ENCODE measurements around the gene ARHGAP24.

The ARHGAP24 gene

DNA sequence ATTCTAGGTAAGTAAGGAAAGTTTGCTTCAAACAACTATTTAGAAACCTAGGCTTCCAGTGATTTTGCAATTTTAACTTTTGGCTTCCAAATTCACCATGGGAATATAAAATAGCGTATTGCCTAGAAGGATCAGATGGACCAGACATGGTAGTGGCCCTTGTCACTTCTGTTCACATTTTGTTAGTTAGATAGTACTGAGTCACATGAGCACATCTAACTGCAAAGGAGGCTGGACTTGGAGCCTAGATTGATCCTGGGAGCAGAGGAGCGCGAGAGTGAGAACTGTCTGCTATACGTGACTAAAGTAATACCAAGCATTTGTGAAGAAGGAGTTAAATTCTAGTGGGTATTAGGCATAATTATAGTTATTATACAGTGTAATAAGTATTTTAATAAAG lies 102.4 kb downstream of the ARHGAP24 start:
- no peak for DNase-seq (ENCODE audit: extremely low read depth in 1 of 2, low read depth in 1 of 2)

DNA sequence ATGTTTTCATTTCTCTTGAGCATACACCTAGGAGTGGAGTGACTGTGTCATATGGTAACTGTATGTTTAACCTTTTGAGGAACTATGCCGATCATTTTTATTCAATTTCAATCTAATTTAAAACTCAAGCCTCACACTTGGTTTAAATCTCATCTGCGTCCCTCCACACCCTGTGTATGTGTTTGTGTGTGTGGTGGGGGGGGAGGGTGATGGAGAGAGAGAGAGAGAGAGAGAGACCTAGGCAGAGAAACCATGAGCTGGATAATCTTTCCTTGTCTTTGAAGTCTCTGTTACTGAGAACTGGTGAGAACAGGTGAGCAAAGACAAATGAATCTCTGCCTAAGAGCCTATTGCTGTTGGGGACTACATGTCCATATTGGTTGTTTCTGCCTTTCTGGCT lies 105.0 kb downstream of the ARHGAP24 start:
- no peak for DNase-seq (ENCODE audit: extremely low read depth in 1 of 2, low read depth in 1 of 2)

GRCh38 chr4:85580489-85580888 lies 105.5 kb downstream of the ARHGAP24 start:
- no peak for DNase-seq (ENCODE audit: extremely low read depth in 1 of 2, low read depth in 1 of 2)

GRCh38 chr4:85587952-85588351 lies 113.0 kb downstream of the ARHGAP24 start:
- DNase-seq (ENCODE audit: extremely low read depth in 1 of 2, low read depth in 1 of 2) = no peak

GRCh38 chr4:85591406-85592098 lies 116.6 kb downstream of the ARHGAP24 start:
- DNase-seq (ENCODE audit: extremely low read depth in 1 of 2, low read depth in 1 of 2) = no peak

GRCh38 chr4:85595098-85595775 lies 120.3 kb downstream of the ARHGAP24 start:
- DNase-seq (ENCODE audit: extremely low read depth in 1 of 2, low read depth in 1 of 2) = no peak

DNA sequence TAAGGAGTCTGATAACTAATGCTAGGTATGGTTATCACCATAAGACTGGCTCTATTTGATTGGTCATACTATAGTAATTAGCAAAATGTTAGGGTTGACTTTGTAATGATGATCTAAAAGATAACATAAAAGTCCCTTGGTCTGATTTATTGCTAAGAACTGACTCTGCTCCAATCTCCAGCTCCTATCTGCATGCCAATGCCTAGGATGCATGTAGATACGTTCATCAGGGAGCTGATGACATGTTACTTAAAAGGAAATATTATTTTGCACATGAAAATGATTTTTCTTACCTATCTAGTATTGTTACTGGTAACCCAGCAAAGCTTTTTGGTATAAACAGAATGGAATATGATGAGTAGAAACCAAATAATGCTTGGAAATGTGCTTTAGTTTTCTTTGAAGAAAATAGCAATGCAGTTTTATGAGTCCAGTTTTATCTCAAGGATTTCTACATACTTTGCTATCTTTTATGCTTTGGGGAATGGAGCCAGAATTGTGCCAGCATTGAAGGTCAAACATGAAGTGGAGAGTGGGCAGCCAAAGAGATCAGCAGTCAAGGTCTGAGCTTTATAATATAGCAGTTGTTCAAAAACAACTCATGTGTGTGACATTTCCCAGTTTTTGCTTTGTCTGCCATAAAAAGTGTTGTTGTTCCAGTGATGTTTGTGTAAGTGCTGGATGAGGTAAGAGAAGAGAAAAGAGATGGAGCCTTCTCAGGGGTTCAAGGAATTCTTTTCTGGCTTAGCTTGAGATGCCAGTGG lies 121.0 kb downstream of the ARHGAP24 start:
- no peak for DNase-seq (ENCODE audit: extremely low read depth in 1 of 2, low read depth in 1 of 2)

GRCh38 chr4:85598936-85599335 lies 124.0 kb downstream of the ARHGAP24 start:
- DNase-seq (ENCODE audit: extremely low read depth in 1 of 2, low read depth in 1 of 2) = no peak

GRCh38 chr4:85600501-85600900 lies 125.6 kb downstream of the ARHGAP24 start:
- DNase-seq (ENCODE audit: extremely low read depth in 1 of 2, low read depth in 1 of 2) = no peak

- no peak for DNase-seq (ENCODE audit: extremely low read depth in 1 of 2, low read depth in 1 of 2)
These were observed 128.7 kb downstream of the ARHGAP24 start for GRCh38 chr4:85603437-85604336.

GRCh38 chr4:85606505-85606904 lies 131.6 kb downstream of the ARHGAP24 start:
- DNase-seq (ENCODE audit: extremely low read depth in 1 of 2, low read depth in 1 of 2) = no peak

DNA sequence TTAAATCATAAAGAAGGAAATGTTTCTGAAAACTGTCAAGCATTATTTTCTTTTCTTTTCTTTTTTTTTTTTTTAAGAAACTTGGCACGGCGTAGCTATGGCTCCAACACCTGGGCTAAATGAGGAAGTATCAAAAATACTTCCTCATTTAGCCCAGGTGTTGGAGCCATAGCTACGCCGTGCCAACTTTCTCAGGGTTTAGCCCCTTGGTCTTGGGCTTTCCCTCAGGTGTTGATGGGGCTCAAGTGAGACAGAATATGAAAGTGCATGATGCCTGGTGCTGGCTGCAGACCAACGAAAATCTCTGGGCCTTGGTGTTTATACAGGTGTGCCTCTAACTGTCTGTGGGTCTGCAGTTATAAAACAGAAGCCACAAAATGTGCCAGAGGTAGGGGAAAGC lies 132.7 kb downstream of the ARHGAP24 start:
- no peak for DNase-seq (ENCODE audit: extremely low read depth in 1 of 2, low read depth in 1 of 2)

GRCh38 chr4:85610450-85610849 lies 135.5 kb downstream of the ARHGAP24 start:
- no peak for DNase-seq (ENCODE audit: extremely low read depth in 1 of 2, low read depth in 1 of 2)

- no peak for DNase-seq (ENCODE audit: extremely low read depth in 1 of 2, low read depth in 1 of 2)
These were observed 136.7 kb downstream of the ARHGAP24 start for GRCh38 chr4:85611661-85612060.

DNA sequence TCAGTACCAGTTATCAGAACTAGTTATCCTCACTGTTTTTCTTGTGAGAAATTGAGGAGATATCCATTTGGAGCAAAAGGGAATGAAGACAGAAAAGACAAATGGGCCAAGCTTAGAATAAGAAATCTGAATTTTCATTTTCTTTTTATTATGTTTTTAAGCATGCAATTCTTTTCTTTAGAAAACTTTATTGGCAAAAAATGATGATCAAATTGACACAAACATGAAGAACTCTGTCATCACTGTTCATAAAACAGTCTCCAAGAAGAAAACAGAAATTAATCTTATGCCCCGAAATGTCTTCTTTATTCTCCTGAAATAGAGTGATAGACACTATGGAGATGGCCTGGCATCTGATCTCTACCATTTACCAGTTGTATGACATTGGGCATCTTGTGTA lies 139.0 kb downstream of the ARHGAP24 start:
- no peak for DNase-seq (ENCODE audit: extremely low read depth in 1 of 2, low read depth in 1 of 2)

DNA sequence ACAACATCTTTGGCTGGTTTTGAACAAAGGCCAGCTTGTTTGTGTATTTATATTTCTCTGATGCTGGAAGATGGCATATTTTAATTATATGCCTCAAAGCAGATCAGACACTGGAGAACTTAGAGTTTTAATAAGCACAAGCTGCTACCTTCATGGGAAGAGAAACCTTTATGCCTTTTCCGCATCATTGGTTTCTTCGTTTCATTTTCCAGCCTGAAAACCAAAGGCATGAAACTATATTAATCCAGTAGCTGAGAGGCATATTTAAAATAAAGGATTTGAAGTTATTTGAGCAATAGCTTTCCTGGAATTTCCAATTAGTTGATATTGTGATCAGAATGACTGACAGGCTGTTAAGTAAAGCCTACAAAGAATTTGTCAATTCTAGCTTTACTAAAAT lies 141.0 kb downstream of the ARHGAP24 start:
- no peak for DNase-seq (ENCODE audit: extremely low read depth in 1 of 2, low read depth in 1 of 2)

DNA sequence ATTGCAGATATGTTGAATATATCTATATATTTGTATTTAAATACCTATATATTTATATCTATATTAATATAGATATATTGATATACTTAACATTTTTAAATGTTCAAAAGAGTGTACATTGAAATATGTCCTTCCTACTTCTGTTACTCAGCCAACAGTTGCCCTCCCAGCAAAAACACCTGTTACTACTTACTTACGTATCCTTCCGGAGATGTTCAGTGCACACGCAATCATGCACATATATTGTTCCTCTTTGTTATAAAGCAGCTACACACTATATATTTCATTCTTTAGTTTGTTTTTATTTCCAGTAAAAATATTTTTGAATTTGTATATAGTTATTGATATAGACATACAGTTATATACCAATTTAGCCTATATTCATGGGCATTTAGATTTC lies 142.3 kb downstream of the ARHGAP24 start:
- no peak for DNase-seq (ENCODE audit: extremely low read depth in 1 of 2, low read depth in 1 of 2)

DNA sequence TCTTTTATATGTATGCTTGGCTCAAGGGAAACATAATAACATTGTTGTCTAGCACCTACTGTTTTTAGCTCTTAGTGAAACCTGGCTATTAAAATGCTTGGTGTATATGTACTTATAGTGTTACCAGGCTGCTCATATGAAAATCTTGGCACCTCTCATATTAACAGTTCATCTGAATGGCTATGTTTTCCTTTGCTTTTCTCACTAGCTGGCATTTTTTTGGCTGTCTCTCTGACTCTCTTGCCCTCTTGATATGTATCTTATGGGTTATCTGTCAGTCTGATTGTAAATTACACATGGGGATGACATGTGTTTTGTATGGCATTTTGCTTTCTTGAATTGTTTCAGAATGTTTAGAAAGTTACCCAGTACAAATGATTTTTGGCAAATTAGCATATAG lies 158.0 kb downstream of the ARHGAP24 start:
- DNase-seq (ENCODE audit: extremely low read depth in 1 of 2, low read depth in 1 of 2) = no peak

DNA sequence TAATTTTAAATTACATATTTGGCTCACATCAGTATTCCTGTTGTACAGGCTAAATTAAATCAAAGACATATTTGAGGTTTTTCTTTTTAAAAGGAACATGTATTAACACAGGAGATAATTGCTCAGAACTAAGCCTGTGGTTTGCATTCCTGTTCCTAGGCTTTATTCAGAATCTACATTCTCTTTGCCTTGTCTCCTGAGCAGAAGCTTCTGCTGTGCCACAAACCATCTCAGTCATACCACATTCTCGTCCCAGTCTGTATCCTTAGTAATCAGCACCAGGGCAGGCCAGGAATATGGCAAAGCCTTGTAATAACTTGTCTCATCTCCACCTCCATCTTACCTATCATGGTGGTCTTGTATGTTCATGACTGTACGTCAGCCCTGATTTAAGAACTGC lies 162.8 kb downstream of the ARHGAP24 start:
- DNase-seq (ENCODE audit: extremely low read depth in 1 of 2, low read depth in 1 of 2) = no peak

- DNase-seq (ENCODE audit: extremely low read depth in 1 of 2, low read depth in 1 of 2) = no peak
These were observed 165.0 kb downstream of the ARHGAP24 start for GRCh38 chr4:85639946-85640345.

Data from stimulated activated CD8-positive, alpha-beta memory T cell treated with anti-CD3 and anti-CD28 coated beads, Interleukin-7, amount 100 ng/mL, for 48 hours (primary cell).